GM23248 (cell line): ENCODE measurements around the gene NDUFAF7. TPM values are rescaled to one million over a fixed set of nuclear protein-coding genes. Genes with fewer than 3 reads are reported as not detected.
"Not testable (repeated sequence)": the region's sequence is repeated elsewhere in the genome, so short reads cannot be mapped to it uniquely, and the experiment has no call there.

ENCODE experiments used
- DNase-seq: peaks from one replicate; pipeline ENCODE4 v3.0.0-alpha.2; 2015
- H2AFZ ChIP-seq: fragments of 200-600 bp; sonication (generic); 2 replicates; pipeline ENCODE4 v1.6.1; 2016; ENCODE audit warnings: antibody characterized with exemption
- H3F3A ChIP-seq: fragments of 200-600 bp; sonication (generic); 2 replicates; pipeline ENCODE4 v1.6.1; 2016; ENCODE audit warnings: mild to moderate bottlenecking, antibody characterized with exemption, mixed run types; ENCODE audit not compliant: insufficient read depth
- H3K27ac ChIP-seq: fragments of 200-600 bp; sonication (generic); 2 replicates; pipeline ENCODE4 v1.5.1; 2016; ENCODE audit warnings: mild to moderate bottlenecking
- H3K27me3 ChIP-seq: fragments of 200-600 bp; sonication (generic); replicated peaks from 2 replicates; pipeline ENCODE4 v1.6.1; 2016; ENCODE audit warnings: mild to moderate bottlenecking; ENCODE audit not compliant: insufficient read depth
- H3K36me3 ChIP-seq: fragments of 200-600 bp; sonication (generic); 2 replicates; pipeline ENCODE4 v1.6.1; 2016; ENCODE audit warnings: low read depth, mild to moderate bottlenecking
- H3K4me1 ChIP-seq: fragments of 200-600 bp; sonication (generic); 2 replicates; pipeline ENCODE4 v1.6.1; 2016; ENCODE audit warnings: mild to moderate bottlenecking; ENCODE audit not compliant: insufficient read depth
- H3K4me2 ChIP-seq: fragments of 200-600 bp; sonication (generic); one replicate; pipeline ENCODE4 v1.6.1; 2016; ENCODE audit warnings: mild to moderate bottlenecking; ENCODE audit not compliant: unreplicated experiment
- H3K4me3 ChIP-seq: fragments of 200-600 bp; sonication (generic); 2 replicates; pipeline ENCODE4 v1.5.1; 2016; ENCODE audit warnings: mild to moderate bottlenecking
- H3K79me2 ChIP-seq: fragments of 200-600 bp; sonication (generic); 2 replicates; pipeline ENCODE4 v1.6.1; 2016; ENCODE audit warnings: mild to moderate bottlenecking; ENCODE audit not compliant: insufficient read depth
- H3K9ac ChIP-seq: fragments of 200-600 bp; sonication (generic); 2 replicates; pipeline ENCODE4 v1.6.1; 2016; ENCODE audit warnings: mild to moderate bottlenecking
- H3K9me2 ChIP-seq: fragments of 200-600 bp; sonication (generic); 2 replicates; pipeline ENCODE4 v1.6.1; 2016; ENCODE audit warnings: mixed run types, mild to moderate bottlenecking, moderate library complexity; ENCODE audit not compliant: insufficient read depth
- H3K9me3 ChIP-seq: fragments of 200-600 bp; sonication (generic); one replicate; pipeline ENCODE4 v1.6.1; 2017; ENCODE audit warnings: low read depth
- H4K20me1 ChIP-seq: fragments of 200-600 bp; sonication (generic); 2 replicates; pipeline ENCODE4 v1.6.0; 2016; ENCODE audit not compliant: insufficient read depth
- EZH2 ChIP-seq: fragments of 200-600 bp; sonication (generic); IDR thresholded peaks from 2 replicates; pipeline ENCODE4 v1.6.1; 2018; ENCODE audit warnings: antibody characterized with exemption, mild to moderate bottlenecking; ENCODE audit not compliant: insufficient read depth, poor library complexity, severe bottlenecking
- EZH2phosphoT487 ChIP-seq: fragments of 200-600 bp; sonication (generic); IDR thresholded peaks from 2 replicates; pipeline ENCODE4 v1.6.1; 2018; ENCODE audit warnings: antibody characterized with exemption, moderate library complexity, mild to moderate bottlenecking, low read depth; ENCODE audit not compliant: insufficient read depth
- WGBS, 2 experiments: methylation state at CpG; one replicate each; pipeline ENCODE4 v1.1.6; 2015 to 2017; ENCODE audit warnings: low lambda C conversion rate in 2 of 2, low coverage in 1 of 2; ENCODE audit errors: missing lambda C conversion rate in 2 of 2; 5-methylcytosine and 5-hydroxymethylcytosine counted together
- in situ Hi-C: fragments of 300-500 bp; cut with MboI; formaldehyde crosslinking; loops from 2 replicates; pipeline ENCODE4 v1.15.0; 2020
- polyA plus RNA-seq: library from polyadenylated mRNA; unstranded; fragments of >200 nt; fragmentation: Nextera tagmentation; extraction: Ambion mirVana; gene quantifications from 2 replicates; pipeline ENCODE4 v1.2.1, GENCODE V29; 2016
- total RNA-seq: library from RNA; depleted of rRNA; stranded (reverse); fragments of >200 nt; shearing (Covaris generic); gene quantifications from 2 replicates; pipeline ENCODE4 v1.2.3, GENCODE V29; 2014

The NDUFAF7 gene
- total and polyA plus RNA-seq, 2 experiments from 2014 or later, result 14.8 to 16.4 TPM

- H4K20me1 ChIP-seq, result 0 out of 2 replicates have a peak, but pooled peaks cover 3% of the 10 kb centered on the region
- no peak for TF ChIP-seq EZH2
- no peak for TF ChIP-seq EZH2phosphoT487
- no peak overlapping the region for H3K9ac ChIP-seq
- no peaks in the 10 kb centered on the region; the same call in 1 of the 2 replicates for H3K4me1 ChIP-seq
- H3K9me2 ChIP-seq, result no peaks in the 10 kb centered on the region
- H2AFZ ChIP-seq, result no peak overlapping the region
- H3K36me3 ChIP-seq, result peaks cover 88% of the 10 kb centered on the region
- H3K4me3 ChIP-seq, result no peak overlapping the region
- H3K27me3 ChIP-seq, result no peaks in the 10 kb centered on the region
- H3K27ac ChIP-seq, result no peak overlapping the region; the same call in 1 of the 2 replicates
- in situ Hi-C loops, result no loop called here
- peaks cover 30% of the 10 kb centered on the region for H3K79me2 ChIP-seq
- peaks cover 2% of the 10 kb centered on the region for H3K9me3 ChIP-seq
- DNase-seq, result peak; percentile 26
- 60 to 63% methylated on average over 3 of the region's 3 CpGs for WGBS, 2 experiments
- H3K4me2 ChIP-seq, result no peak overlapping the region
- H3F3A ChIP-seq, result peaks cover 31% of the 10 kb centered on the region
Measured at GRCh38 chr2:37211939-37212338, 19.5 kb upstream of the NDUFAF7 start.

GRCh38 chr2:37215250-37215649 is 16.2 kb upstream of the NDUFAF7 start:
- WGBS, 2 experiments, result 96 to 100% methylated on average over 1 of the region's 1 CpG
- no peak overlapping the region for H3K4me3 ChIP-seq
- H3F3A ChIP-seq, result peaks cover 40% of the 10 kb centered on the region
- H3K4me2 ChIP-seq, result no peak overlapping the region
- H3K27ac ChIP-seq, result peak overlapping the region; percentile 7; the same call in 1 of the 2 replicates
- TF ChIP-seq EZH2phosphoT487, result no peak
- H3K9me2 ChIP-seq, result no peaks in the 10 kb centered on the region
- peaks cover 10% of the 10 kb centered on the region; the same call in 1 of the 2 replicates for H3K79me2 ChIP-seq
- 0 out of 2 replicates have a peak overlapping the region, but pooled peaks have one; percentile 9 for H3K9ac ChIP-seq
- no peaks in the 10 kb centered on the region for H4K20me1 ChIP-seq
- peak; percentile 26 for DNase-seq
- H3K4me1 ChIP-seq, result no peaks in the 10 kb centered on the region; the same call in 1 of the 2 replicates
- no peaks in the 10 kb centered on the region for H3K9me3 ChIP-seq
- in situ Hi-C loops, result no loop called here
- peaks cover 70% of the 10 kb centered on the region for H3K36me3 ChIP-seq
- no peaks in the 10 kb centered on the region for H3K27me3 ChIP-seq
- no peak overlapping the region for H2AFZ ChIP-seq

GRCh38 chr2:37219046-37219445 is 12.4 kb upstream of the NDUFAF7 start:
- H2AFZ ChIP-seq, result no peak overlapping the region
- no peaks in the 10 kb centered on the region for H3K27me3 ChIP-seq
- DNase-seq, result no peak
- H3K9me3 ChIP-seq, result no peaks in the 10 kb centered on the region
- H4K20me1 ChIP-seq, result peaks cover 5% of the 10 kb centered on the region; the same call in 1 of the 2 replicates
- no peak overlapping the region for H3K4me2 ChIP-seq
- peaks cover 36% of the 10 kb centered on the region for H3K79me2 ChIP-seq
- TF ChIP-seq EZH2, result no peak
- no peak for TF ChIP-seq EZH2phosphoT487
- H3K9me2 ChIP-seq, result no peaks in the 10 kb centered on the region
- peaks cover 65% of the 10 kb centered on the region for H3K36me3 ChIP-seq
- H3F3A ChIP-seq, result peaks cover 18% of the 10 kb centered on the region; the same call in 1 of the 2 replicates
- WGBS, 2 experiments, result 85 to 92% methylated on average over 4 of the region's 4 CpGs
- in situ Hi-C loops, result no loop called here
- H3K4me3 ChIP-seq, result no peak overlapping the region
- no peaks in the 10 kb centered on the region; the same call in 1 of the 2 replicates for H3K4me1 ChIP-seq
- H3K27ac ChIP-seq, result no peak overlapping the region
- no peak overlapping the region for H3K9ac ChIP-seq

GRCh38 chr2:37223131-37223530 is 8.3 kb upstream of the NDUFAF7 start:
- WGBS, 2 experiments, result 96 to 97% methylated on average over 4 of the region's 4 CpGs
- H4K20me1 ChIP-seq, result peaks cover 5% of the 10 kb centered on the region; the same call in 1 of the 2 replicates
- in situ Hi-C loops, result no loop called here
- H3K27ac ChIP-seq, result no peak overlapping the region
- no peak overlapping the region for H3K9ac ChIP-seq
- peaks cover 69% of the 10 kb centered on the region for H3K79me2 ChIP-seq
- peaks cover 10% of the 10 kb centered on the region; the same call in 1 of the 2 replicates for H3F3A ChIP-seq
- DNase-seq, result no peak
- no peaks in the 10 kb centered on the region for H3K9me3 ChIP-seq
- peaks cover 52% of the 10 kb centered on the region for H3K36me3 ChIP-seq
- no peak overlapping the region for H3K4me2 ChIP-seq
- H3K9me2 ChIP-seq, result no peaks in the 10 kb centered on the region
- H2AFZ ChIP-seq, result no peak overlapping the region
- TF ChIP-seq EZH2 (no peak), EZH2phosphoT487 (no peak)
- no peaks in the 10 kb centered on the region for H3K4me1 ChIP-seq
- H3K4me3 ChIP-seq, result no peak overlapping the region
- H3K27me3 ChIP-seq, result no peaks in the 10 kb centered on the region

GRCh38 chr2:37224063-37224462 is 7.4 kb upstream of the NDUFAF7 start:
- no peak overlapping the region for H3K9ac ChIP-seq
- H3K27ac ChIP-seq, result no peak overlapping the region
- 92 to 100% methylated on average over 1 of the region's 1 CpG for WGBS, 2 experiments
- H3K79me2 ChIP-seq, result peaks cover 71% of the 10 kb centered on the region
- no peak for TF ChIP-seq EZH2
- TF ChIP-seq EZH2phosphoT487, result no peak
- H3F3A ChIP-seq, result peaks cover 8% of the 10 kb centered on the region; the same call in 1 of the 2 replicates
- H3K9me2 ChIP-seq, result no peaks in the 10 kb centered on the region
- no peak overlapping the region for H2AFZ ChIP-seq
- H4K20me1 ChIP-seq, result peaks cover 5% of the 10 kb centered on the region; the same call in 1 of the 2 replicates
- 0 out of 2 replicates have a peak, but pooled peaks cover under 1% of the 10 kb centered on the region for H3K4me1 ChIP-seq
- H3K27me3 ChIP-seq, result no peaks in the 10 kb centered on the region
- no peak overlapping the region for H3K4me3 ChIP-seq
- peak; percentile 9 for DNase-seq
- peaks cover 49% of the 10 kb centered on the region for H3K36me3 ChIP-seq
- no peaks in the 10 kb centered on the region for H3K9me3 ChIP-seq
- H3K4me2 ChIP-seq, result no peak overlapping the region
- in situ Hi-C loops, result no loop called here

GRCh38 chr2:37225129-37225528 is 6.3 kb upstream of the NDUFAF7 start:
- WGBS, 2 experiments, result no CpG with 5 or more reads among the region's 2 CpGs
- H3K79me2 ChIP-seq, result peaks cover 79% of the 10 kb centered on the region
- H2AFZ ChIP-seq, in situ Hi-C loops, H4K20me1 ChIP-seq, H3K4me3 ChIP-seq, DNase-seq, H3K27me3 ChIP-seq, H3K9me3 ChIP-seq, H3K9me2 ChIP-seq, H3F3A ChIP-seq, H3K27ac ChIP-seq, H3K9ac ChIP-seq, H3K4me2 ChIP-seq: not testable (repeated sequence)
- peaks cover 43% of the 10 kb centered on the region for H3K36me3 ChIP-seq
- H3K4me1 ChIP-seq, result peaks cover 12% of the 10 kb centered on the region
